ENCODE data around the gene HHAT.

DNA sequence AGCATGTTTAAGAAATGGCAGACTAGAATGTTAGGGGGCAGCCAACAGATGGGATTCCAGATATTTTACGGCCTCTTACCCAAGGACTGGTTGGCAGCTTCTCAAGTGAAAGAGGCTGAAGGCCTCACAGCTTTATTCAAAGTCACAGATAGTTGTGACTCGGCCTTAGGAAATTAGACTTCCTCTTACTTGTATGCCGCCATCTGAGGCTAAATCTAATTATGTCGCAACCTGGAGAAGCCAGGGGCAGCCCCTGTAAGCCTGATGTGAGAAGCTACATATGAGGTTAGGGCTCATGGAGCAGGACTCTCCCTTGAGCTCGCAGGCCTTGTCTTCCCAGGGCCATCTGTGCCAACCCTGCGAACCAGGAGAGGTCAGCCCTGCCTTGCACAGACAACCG is 352.5 kb downstream of the HHAT start:
- TF ChIP-seq EZH2 (IDR thresholded peaks at IDR 0.05; ENCODE audit: insufficient read depth, poor library complexity, severe bottlenecking) (no peak), EZH2phosphoT487 (IDR thresholded peaks at IDR 0.05; ENCODE audit: insufficient read depth, low read depth) (no peak)

All from GM23248 (cell line).